HG03558 (cell line): ENCODE data around the gene ADM5.

ENCODE experiments used
- ATAC-seq: cut with Tn5 transposase; IDR thresholded peaks from one replicate; pipeline ENCODE4 v1.9.1; 2021; ENCODE audit warnings: moderate number of reproducible peaks; ENCODE audit not compliant: unreplicated experiment; ENCODE audit errors: extremely low read depth

Gene ADM5

DNA sequence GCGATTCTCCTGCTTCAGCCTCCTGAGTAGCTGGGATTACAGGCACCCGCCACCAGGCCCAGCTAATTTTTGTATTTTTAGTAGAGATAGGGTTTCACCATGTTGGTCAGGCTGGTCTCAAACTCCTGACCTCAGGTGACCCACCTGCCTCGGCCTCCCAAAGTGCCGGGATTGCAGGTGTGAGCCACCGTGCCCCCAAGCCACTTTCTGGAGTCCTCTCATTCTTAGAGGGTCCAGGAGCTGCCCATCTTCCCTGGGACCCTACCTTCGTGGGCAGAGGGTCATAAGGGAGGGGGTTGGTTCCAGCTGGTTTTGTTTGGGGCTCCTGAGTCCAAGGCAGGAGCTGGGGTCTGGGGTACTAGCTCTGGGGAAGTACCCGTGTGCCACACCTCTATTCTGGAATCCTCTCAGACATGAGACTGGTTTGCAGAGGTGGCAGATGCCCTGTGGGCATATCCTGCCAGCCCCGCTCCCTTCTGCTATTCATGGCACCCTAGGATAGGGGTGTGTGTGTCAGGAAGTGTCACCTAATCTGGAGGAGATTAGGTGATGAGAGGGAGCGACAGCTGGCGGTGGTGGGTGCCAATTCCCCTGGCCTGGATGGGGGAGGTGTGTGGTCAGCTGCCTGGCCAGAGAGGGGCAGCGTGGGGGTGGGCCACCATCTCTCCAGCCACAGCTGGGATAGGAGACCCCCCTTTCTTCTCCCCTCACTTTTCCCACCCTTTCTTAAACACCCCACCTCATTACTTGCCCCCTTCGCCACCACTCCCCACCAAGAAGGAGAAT lies 10.2 kb upstream of the ADM5 start:
- ATAC-seq = no peak

DNA sequence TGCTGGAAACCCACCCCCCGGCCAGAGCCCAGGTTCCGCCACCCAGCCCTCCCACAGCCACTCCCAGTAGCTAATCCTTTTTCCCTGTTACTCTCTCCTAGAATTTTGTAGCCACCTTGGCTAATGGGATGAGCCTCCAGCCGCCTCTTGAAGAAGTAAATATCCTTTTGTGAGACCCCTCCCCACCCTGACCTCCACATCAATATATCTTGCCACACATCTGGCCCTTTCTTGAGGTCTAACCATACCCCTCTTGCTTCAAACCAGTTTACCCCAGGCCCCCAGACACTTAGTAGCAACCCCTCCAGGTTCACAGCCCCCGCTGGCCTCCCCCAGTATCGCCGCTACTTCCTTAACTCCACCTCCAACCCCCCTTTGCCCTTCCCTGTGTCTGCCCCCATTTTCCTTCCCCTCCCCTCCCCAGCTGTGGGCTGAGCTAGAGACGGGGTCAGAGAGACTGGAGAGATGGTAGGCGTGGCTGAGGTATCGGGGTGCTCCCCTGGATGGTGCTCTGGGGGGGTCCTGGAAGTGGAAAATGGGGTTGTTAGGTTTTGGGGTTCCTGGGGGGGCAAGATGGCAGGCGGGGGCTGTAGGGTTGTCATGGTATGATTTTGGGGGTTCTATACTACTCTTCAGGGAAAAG lies 9.5 kb upstream of the ADM5 start:
- ATAC-seq = no peak

DNA sequence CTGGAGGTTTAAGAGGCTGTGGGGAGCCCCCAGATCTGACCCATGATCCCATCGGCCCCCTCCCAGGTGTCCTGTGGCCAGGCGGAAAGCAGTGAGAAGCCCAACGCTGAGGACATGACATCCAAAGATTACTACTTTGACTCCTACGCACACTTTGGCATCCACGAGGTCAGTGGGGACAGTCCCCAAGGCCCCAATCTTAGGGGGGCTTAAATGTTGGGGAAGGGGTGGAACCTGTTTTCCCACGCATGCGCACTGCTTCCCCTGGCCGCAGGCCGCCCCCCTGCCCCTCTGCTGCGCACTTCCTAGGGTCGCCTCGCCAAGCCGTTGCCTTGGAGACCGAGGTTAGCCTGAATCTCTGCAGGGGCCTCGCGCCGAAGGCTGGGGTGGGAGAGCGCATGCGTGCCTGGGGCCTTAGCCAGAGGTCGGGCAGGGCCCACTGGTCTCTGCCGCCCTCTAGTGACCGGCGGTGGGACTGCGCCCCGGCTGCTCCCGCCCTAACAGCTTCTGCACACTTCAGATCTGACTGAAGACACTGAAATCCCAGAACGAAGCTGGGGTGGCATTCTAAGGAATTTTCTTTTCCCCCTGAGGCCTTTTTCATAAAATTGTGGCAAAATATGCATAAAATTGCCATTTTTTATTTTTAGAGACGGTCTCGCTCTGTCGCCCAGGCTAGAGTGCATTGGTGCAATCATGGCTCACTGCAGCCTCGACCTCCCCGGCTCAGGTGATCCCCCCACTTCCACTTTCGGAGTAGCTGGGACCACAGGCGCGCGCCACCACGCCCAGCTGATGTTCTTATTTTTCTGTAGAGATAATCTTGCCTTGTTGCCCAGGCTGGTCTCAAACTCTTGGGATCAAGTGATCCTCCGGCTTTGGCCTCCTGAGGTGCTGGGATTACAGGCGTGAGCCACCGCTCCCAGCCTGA lies 8.7 kb upstream of the ADM5 start:
- no peak for ATAC-seq

DNA sequence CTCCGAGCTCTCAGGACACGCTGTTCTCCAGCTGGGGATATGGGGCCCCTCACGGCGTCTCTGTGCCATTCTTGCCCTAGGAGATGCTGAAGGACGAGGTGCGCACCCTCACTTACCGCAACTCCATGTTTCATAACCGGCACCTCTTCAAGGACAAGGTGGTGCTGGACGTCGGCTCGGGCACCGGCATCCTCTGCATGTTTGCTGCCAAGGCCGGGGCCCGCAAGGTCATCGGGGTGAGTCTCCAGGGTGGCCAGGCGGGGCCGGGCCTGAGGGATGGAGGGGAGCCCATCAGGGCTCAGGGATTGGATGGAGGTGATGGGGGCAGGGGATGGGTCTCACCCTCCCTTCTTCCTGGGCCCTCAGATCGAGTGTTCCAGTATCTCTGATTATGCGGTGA lies 7.6 kb upstream of the ADM5 start:
- no peak for ATAC-seq

DNA sequence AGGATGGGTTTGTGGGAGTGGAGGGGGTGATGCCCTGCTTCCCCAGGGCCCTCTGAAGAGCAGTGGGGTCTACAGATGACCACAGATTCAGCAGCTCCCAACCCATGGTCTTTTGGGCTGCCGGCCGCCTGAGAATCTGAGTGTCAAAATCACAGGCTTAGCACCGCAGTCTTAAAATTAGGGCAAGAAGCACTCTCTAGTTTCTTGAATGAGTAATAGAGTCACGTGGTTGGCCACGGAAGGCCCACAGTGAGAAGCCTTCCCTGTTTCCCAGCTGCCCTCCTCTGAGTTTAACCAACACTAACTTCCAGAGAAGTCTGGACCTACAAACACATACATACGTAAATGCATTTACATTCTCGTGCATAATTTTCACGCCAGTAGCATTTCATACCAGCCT lies 7.1 kb upstream of the ADM5 start:
- ATAC-seq = no peak

DNA sequence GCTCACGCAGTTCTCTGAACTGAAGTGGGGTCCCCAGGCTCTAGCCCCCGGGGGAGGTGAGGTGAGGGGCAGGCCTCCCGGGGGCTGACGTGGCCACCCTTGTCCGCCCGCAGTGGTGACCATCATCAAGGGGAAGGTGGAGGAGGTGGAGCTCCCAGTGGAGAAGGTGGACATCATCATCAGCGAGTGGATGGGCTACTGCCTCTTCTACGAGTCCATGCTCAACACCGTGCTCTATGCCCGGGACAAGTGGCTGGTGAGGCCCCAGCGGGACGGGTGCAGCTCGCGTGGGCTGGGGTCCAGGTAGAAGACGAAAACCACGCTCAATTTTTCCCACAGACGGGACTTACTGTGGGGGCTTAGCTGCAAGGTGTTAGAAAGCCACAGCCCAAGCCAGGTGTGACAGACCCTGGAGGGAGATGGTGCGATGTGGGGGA lies 5.6 kb upstream of the ADM5 start:
- ATAC-seq = no peak

DNA sequence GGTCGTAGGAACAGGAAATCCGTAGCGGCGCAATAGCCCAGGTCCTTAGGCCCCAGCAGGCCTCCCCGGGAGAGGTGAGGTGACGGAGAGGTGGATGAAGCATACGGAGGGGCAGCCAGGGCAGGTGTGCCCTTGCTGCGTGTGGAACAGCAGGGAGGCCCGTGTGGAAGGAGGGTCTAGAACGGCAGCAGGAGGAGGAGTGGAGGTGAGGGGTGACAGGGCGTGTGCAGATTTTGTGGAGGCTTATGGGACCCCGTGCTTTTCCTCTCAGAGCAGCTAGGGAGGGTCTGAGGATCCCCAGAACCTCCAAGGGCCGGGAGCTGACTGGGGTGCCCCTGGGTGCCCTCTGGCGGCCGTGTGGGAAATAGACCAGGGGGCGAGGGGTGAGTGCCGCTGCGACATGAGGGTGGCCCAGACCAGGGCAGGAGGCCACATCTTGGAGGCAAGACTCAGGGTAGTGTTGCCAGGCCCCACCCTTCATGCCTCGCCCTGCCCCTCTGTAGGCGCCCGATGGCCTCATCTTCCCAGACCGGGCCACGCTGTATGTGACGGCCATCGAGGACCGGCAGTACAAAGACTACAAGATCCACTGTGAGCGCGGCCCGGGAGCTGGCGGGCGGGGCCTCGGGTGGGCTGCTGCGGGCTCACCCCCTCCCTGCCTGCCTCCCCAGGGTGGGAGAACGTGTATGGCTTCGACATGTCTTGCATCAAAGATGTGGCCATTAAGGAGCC lies 5.0 kb upstream of the ADM5 start:
- ATAC-seq = no peak

DNA sequence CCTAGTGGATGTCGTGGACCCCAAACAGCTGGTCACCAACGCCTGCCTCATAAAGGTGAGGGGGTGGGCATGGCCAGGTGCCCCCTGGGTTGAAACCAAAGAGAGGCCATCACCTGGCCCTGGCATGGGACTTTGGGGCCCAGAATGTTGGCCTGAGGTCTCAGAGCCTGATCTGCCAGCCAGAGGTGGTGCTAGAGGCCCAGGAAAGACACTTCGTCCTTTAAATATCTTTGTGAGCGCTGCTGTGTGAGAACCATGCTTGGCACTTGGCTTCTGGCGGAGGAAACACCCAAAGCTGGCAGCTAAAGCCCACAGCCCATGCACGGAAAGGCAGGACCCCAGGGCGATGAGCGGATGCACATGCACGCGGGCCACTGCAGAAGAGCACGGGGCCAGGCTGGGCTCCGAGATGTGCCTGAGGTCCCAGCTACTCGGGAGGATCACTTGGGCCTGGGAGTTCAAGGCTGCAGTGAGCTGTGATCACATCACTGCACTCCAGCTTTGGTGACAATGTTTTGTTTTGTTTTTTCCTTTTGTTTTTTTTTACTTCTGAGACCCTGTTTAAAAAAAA lies 4.3 kb upstream of the ADM5 start:
- ATAC-seq = no peak

DNA sequence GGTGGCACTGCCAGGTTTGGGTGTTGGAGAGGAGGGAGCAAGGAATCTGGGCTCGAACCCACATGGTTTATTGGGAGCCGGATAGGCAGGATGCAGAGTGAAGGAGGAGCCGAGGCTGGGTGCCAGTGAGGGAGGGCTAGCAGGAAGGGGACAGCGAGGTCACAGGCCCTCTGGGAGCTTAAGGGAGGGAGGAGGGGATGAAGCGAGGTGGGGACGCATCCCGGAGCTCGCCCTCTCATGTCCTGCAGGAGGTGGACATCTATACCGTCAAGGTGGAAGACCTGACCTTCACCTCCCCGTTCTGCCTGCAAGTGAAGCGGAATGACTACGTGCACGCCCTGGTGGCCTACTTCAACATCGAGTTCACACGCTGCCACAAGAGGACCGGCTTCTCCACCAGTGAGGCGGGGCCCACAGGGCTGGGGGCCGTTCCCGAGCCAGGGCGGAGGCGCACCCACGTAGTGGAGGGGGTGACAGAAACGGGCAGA lies 3.5 kb upstream of the ADM5 start:
- ATAC-seq = no peak

DNA sequence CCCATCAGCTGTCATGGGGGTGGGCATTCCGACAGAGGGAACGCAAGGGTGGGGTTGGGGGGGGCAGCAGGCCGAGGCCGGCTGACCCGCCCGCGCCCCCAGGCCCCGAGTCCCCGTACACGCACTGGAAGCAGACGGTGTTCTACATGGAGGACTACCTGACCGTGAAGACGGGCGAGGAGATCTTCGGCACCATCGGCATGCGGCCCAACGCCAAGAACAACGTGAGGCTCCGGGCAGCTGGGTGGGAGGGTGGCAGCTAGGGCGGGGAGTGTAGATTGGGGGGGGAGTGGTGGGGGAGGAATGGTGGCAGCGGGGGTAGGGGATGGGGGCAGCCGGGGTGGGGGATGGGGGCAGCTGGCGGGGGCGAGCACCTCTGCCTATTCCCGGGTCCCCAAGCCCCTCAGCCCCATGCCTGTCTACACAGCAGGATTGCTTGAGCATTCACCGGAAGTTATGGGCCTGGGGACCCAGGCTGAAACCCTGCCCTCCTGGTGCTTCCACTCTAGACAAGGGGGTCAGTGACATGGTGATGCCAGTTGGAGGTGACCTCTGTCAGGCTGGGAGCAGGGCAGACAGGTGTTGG lies 2.8 kb upstream of the ADM5 start:
- ATAC-seq = no peak

DNA sequence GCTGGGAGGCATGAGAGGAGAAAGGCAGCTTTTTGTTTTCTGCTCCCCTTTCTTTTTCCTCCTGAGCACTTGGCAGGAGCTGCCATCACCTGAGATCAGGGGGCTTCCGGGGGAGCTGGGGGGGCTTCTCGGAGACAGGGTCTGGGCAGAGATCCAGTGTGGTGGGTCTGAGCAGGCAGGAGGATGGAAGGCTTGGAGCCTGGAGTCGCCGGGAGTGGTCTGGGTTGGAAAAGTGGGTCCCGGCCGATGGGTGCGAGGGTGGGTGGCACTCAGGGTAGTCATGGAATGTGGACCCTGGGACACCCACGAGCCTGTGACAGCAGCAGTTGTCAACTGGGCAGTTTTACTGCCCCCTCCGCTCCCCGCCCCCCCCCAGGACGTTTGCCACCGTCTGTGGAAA lies 2.2 kb upstream of the ADM5 start:
- ATAC-seq = no peak

DNA sequence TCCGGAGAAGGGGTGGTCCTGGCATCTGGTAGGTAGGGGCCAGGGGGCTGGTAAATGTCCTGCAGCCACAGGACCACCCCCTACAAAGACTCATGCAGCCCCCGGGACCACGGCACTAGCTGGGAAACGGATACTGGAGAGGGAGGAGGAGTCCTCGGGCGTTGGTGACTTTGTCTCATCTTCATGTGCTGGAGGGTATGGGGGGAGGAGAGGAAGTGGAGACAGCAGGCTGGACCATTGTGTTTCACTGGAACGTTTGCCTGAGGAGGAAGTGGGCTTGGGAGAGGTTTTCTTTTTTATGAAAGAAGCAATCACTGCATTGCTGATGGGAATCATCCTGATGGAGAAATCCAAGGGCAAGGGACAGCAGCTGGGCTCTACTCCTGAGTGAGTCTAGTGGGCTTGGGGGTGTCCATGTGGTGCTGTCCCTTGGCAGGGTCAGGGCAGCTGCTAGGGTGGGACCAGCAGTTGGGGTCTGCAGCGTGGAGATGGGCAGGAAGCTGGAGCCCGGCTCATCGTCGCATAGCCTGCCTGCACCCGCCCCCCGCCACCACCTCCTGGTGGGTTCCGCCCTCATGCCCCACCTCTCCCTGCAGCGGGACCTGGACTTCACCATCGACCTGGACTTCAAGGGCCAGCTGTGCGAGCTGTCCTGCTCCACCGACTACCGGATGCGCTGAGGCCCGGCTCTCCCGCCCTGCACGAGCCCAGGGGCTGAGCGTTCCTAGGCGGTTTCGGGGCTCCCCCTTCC lies 1.7 kb upstream of the ADM5 start:
- no peak for ATAC-seq

DNA sequence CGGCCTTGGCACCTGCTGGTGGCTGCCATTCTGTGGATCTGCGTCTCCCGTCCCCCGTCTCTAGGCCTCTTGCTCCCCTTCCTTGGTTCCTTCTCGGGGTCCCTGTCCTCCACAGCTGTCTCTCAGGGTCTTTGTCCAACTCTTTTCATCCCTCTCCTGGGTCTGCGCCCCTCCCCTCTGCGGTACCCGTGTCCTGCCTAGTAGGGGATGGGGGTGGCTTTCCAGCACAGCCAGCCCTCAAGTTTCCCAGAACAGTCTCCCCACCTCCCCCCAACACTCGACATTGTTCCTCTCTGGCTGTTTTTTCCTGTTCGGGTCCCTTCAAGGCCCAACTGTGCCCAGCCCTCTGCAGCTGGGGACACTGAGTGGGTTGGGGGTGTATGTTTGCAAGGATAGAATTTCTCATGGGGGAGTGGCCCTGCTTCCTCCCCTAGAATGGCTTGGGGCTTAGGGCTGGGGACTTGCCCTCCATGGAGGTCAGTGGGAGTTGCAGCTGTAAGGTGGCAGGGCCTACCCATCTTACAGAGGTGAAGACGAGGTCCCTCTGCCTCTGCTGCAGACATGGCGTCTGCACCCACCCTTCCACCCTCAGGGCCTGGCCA lies 762 bp upstream of the ADM5 start:
- no peak for ATAC-seq

DNA sequence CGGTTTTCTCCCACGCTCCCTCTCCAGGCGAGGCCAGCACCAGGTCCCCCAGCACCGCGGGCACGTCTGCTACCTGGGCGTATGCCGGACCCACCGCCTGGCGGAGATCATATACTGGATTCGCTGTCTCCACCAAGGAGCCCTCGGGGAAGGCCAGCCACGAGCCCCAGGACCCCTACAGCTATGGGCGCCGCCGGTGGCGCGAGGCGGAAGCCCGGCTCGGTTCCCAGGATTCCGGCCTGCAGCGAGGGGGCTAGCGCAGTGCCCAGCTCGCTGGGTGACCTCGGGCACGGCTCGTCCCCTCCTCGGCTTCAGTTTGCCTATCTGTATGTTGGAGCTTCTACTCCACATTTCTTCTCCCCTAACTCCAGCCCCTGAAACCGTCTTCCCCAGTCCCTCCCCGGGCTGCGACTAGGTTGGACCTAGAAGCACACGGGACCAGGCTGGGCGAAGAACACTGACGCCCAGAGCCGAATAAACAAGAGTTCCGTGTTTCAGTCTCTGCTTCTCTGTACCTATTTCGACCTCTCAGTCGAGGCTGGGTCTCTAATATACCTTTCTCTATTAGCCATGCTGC lies 773 bp downstream of the ADM5 start:
- no peak for ATAC-seq

DNA sequence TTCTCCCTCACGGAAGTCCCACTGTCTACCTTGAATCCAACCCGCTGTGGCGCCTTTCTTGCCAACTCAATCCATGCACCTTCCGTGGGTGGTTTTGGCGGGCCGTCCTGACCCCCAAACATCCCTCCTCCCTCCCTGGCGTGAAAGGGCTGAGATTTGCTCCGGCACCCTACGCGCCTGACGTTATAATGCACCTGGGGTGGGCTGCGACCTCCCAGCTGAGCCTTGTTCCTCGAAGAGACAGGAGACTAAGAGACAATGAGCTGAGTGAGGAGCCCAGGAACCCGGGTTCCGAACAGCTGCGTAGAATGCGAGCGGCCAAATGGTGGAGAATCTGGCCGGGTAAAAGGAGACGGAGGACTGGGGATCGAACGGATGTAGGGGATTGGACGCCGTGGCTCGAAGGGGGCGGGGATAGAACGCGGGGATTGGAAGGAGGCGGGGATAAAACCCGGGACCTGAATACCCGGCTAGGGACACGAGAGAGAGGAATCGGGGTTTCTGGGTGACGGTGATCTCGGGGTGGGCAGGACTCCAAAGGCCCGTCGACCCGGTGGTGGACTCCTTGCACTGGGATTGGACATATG lies 1.4 kb downstream of the ADM5 start, which contains the start of gene CPT1C:
TSS of gene CPT1C (plus strand) at position 461 of the 587 bp plus-strand sequence. CDS start 1,137 bp downstream, outside the sequence.
- no peak for ATAC-seq

DNA sequence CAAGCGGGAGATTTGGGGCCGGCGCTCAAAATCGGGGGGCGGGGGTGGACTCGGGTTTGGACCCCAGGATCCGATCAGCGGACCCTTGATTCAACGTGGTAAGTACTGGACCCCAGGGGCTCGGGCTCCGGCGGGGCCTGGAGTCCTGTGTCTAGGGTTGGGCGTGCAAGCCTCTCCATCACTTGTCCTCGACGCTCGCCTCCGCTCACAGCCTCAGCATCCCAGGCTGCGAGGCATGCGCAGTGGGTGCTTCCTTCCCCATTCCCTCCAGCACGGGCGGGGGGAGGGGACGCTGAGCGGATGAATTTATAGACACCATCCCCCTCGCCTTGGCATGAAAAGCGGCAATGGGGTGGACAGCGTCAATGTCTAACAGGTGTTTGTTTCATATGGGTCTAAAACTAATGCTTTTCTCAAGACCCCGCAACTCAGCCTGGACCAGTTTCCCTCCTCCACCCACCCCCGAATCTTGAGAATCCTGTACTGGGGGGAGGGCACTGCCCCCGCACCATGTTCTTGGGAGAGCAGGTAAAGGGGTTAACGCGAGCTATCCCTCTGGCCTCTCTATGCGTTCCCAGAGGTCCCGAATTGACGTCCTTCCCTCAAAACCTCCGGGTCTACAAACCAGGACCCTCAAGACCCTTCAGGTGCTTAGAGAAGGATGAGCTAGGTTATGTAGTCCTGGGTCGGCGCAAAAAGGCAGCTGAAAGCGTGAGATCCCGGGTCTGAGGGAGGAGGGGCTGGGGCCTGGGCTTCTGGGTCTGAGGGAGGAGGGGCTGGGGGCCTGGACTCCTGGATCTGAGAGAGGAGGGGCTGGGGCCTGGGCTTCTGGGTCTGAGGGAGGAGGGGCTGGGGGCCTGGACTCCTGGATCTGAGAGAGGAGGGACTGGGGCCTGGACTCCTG lies 2.1 kb downstream of the ADM5 start:
- ATAC-seq = no peak

DNA sequence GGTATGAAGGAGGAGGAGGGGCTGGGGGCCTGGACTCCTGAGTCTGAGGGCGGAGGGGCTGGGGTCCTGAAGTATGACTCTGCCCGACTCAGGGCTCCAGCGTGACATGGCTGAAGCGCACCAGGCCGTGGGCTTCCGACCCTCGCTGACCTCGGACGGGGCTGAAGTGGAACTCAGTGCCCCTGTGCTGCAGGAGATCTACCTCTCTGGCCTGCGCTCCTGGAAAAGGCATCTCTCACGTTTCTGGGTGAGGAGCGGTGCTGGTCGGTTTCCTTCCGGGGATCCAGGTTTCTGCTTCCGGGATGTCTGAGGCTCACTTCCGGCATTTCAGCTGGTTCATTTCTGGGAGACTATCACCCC lies 2.7 kb downstream of the ADM5 start:
- no peak for ATAC-seq
